HG02588 (cell line): ENCODE data around the gene MLLT10.

Experiments
- ATAC-seq: cut with Tn5 transposase; IDR thresholded peaks from one replicate; pipeline ENCODE4 v1.9.1; 2021; ENCODE audit warnings: mild to moderate bottlenecking, moderate library complexity; ENCODE audit not compliant: unreplicated experiment

Gene MLLT10

DNA sequence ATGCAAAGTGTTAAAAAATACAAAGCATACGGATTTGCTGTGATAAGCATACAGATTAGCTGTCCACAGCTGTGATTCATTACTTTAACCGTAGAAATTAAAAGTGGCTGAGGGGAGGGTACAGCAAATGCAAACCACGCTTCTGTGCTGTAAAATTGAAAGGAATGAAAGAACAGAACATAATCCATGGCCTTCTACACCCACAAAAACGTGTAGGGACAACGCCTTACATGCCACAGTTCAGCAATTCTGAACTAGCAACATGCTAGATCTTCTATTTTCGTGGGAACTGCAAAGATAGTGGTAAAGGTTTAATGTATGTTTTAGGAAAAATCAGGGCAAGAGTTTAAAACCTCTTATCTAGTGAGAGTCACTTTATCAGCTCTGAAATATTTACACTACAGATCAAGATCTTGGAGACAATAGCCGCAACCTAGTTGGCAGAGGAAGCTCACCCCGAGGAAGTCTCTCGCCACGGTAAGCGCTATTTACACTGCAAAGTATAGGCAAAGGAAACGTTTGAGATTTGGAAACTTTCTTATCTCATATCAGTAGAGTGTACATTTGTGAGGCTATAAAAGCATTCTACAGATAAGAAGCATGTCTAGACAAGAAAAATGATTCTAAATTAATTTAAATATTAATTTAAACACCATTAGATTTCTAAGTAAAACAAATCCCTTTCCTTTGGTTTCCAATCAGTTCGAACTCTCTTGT, 193.6 kb downstream of the MLLT10 start:
- no peak for ATAC-seq

DNA sequence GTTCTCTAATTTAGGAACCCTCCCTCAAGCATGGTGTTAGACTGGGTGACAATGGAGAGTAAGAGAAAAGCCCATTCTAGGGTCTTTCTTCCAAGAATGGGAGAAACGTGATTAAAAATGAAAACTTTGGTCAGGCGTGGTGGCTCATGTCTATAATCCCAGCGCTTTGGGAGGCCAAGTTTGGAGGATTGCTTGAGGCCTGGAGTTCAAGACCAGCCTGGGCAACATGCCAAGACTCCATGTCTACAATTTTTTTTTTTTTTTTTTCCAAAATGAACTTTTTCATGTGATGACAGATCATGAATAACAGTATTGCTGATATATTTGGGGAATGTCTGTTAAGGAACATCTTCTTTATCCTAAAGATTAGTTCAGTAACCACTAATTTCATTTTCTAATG, 194.6 kb downstream of the MLLT10 start:
- no peak for ATAC-seq

DNA sequence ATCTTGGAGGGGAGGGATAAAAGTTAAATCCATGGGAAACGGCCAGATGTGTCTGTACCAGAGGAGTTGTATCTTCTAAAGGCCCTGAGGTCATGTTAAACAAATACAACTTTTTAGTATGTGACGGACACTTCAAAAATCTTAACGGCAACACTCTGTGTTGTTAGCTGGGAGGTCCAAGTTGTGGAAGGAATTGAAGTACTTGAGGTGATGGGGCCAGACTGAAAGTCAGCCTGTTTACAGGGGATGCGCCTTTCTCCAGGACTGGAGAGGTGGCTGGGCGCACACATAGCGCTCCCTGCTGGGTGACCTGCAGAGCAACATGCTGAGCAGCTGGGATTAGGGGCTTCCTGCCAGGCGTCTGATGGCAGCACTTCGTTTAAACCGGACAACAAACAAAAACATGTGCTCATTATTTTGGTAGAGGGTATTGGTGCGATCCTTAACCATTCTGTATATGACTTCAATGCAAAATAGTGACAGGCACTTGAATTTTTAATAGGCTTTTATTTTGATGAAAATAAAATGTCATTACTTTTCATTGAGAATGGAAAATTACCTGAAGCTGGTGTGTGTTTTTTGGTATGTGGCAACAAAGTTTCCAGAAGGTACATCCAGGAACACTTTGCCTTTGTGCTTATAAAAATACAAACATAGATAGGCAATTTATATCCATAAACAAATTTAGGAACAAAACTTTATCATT, 198.2 kb downstream of the MLLT10 start:
- ATAC-seq, result peak; percentile 65

DNA sequence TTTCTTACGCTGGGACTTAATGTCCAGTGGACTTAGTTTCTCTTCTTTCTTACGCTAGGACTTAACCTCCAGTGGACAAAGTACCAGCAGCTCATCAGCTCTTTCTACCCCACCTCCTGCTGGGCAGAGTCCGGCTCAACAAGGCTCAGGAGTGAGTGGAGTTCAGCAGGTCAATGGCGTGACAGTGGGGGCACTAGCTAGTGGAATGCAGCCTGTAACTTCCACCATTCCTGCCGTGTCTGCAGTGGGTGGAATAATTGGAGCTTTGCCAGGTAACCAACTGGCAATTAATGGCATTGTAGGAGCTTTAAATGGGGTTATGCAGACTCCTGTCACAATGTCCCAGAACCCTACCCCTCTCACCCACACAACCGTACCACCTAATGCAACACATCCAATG, 199.7 kb downstream of the MLLT10 start:
- no peak for ATAC-seq

DNA sequence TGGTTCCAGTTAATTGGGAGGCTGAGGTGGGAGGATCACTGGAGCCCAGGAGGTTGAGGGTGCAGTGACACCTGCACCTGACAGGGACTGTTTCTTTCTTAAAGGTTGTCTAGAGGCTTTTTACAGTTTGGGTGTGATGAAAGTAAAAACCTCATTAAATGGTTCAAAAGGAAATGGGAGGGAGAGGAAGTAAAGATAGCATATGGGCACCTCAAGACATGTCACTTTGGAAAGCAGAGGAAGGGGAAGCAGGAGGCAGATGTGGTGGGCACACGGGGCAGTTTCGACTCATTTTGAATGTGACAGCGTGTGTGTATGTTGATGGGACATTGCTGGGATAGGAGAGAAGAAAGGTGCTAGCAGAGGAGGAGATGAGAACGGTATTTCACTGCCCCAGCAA, 203.1 kb downstream of the MLLT10 start:
- no peak for ATAC-seq

DNA sequence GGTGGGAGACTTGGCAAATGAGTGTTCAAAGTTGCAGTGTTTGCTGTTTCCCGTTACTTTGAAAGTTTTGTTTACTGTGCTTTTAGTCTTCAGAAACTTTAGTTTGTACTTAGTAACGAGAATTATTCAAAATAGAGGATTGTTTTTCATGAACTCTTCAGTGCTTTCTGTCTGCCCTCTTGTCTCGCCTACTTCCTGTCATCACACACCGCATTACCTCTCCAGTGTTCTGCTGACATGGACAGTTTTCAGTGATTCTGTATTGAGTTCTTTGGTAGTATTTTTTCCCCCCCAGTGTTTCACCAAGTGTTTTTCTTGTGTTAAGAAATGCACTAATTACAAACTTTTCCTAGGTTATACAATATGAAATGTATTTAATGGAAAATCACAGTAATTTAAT, 207.0 kb downstream of the MLLT10 start:
- no peak for ATAC-seq

DNA sequence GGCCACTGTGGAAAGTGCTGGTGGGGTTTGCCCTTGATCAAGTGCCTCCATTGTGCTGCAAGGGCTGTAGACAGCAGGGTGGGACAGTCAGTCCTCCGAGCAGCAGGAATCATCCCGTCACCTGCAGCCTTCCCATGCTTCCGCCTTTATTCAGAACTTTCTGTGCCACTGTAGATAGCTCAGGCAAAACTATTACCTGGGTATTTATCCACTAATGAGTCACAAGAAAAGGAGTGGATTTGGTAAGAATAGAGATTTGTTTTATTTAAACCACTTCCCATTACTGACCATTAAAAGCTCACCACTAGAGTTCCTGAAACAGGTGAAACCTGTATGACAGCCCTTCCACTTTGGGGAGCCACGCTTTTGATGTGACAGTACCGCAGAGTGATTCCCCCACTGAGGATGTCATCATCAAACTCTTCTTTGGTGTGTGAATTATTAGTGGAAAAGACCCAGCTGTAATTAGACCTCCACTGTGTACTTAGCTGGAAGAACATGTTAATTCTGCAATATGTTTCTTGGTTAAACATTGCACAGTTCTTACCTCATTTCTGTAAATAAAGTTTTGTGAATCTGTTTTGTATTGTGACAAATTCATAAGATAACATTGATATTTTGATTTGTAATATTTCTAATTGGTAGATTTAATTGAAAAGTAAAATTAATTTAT, 208.8 kb downstream of the MLLT10 start:
- ATAC-seq, result no peak

DNA sequence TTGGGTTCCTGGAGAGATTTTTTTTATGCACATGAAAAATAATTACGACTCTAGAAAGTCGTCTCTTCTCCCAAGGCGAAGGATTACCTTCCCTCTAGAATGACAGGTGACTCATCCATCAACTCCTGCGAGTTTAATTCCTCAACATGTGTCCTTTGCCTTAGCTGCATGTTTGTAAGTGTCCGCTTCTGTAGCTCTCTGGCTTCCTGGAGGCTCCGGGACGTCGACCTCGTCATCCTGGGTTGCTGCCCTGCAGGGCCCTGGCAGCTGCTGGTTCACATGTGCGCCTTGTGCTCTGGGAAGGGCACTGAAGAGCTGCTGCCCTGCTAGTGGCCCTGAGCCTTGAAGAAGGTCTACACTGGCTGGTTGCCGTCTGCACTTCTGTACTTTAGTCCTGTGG, 210.2 kb downstream of the MLLT10 start:
- no peak for ATAC-seq

DNA sequence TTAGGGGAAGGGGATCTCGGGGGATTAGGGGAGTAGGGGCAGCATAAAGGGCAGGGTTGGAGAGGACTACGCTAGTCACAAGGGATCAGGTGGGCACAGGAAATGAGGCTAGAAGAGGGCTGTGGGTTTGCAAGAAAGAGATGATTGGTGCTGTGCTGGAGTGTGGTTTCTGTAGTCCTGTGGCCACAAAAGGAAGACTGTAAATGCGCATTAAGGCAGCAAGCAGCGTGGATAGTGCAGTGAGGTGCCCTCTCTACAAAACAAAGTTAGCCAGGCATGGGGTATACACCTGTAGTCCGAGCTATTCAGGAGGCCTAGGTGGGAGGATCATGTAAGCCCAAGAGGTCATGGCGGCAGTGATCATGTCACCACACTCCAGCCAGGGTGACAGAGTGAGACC, 212.1 kb downstream of the MLLT10 start:
- no peak for ATAC-seq

DNA sequence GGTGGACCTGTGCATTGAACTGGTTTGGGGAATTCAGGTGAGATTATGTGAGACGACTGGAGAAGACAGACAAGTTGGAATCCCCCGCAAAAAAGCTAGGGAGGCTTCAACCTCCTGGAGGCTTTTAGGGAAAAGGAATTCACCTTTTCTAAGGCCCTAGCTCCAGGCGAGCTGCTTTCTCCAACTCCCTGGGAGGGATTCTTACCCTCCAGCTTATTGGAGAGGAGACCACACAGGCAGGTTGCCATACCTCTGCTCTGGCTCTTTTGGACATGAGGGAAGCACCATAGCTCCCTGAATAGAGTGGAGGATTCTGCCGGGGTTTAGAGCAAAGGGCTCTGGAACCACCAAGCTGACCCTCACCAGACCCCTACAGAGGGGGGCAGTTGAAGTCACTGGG, 213.8 kb downstream of the MLLT10 start:
- ATAC-seq, result no peak

DNA sequence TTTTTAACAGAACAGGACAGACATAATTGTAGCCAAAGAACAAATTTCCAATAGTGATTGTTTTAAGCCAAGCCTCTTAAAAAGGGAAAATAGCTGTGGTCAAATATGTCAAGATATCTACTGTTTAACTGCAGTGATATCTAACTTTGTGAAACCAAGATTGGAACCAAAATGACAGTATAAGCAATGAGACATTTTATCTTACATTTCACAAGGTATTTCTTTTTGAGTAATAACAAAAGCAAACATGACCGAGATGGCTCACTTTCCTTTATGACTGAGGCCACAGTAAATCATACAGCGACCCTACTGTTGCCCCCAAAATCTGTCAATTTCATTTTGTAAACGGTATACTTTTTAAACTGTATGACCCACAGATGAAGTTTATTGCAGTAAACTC, 215.8 kb downstream of the MLLT10 start:
- no peak for ATAC-seq

DNA sequence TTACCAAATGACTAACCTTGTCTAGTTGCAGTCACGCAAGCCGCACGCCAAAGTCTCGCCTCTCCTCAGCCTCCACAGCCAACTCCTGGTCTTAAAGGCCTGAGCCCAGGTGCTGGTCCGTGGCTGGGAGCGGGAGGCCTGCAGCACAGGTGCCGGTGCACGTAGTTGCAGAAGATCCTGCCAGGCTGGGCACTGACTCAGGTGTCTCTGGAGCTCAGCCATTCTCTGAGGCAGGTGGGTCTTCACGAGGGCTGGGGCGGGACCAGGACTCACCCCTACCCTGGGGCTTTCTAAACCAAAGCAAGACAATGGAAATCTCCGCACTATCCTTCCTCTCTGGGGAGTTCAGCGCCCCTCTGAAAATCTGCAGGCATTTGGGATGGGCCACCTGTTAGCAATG, 216.4 kb downstream of the MLLT10 start:
- no peak for ATAC-seq

DNA sequence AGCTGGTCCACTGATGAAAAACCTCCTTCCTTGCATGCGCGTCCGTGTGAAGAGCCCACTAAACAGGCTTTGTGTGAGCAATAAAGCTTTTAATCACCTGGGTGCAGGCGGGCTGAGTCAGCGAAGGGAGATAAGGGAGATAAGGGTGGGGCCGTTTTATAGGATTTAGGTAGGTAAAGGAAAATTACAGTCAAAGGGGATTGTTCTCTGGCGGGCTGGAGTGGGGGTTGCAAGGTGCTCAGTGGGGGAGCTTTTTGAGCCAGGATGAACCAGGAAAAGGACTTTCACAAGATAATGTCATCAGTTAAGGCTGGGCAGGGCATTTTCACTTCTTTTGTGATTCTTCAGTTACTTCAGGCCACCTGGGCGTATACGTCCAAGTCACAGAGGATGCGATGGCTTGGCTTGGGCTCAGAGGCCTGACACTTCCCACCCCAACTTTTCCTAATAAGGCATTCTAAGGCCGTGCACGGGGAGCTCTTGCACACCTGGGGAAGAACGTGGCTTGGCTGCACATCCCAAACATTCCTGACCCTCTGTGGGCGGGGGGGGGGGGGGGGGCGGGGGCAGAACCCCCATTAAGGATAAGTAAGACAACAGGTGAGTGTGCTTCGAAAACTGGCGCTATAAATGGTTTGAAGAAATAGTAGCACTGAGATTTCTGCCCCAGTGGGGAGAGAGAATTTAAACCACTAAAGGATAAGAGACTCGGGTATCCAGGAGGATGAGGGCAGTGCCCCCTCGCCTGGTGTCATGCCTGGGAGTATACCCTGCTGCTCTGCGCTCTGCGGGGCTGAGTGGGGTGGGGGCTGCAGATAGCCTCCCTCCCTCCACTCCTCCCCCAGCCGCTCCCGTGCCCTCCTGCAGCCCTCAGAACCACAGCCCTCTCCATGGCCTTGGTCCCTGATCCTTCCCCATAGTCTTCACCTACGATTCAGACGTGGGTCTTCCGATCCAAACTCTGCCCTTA, 217.6 kb downstream of the MLLT10 start:
- no peak for ATAC-seq

DNA sequence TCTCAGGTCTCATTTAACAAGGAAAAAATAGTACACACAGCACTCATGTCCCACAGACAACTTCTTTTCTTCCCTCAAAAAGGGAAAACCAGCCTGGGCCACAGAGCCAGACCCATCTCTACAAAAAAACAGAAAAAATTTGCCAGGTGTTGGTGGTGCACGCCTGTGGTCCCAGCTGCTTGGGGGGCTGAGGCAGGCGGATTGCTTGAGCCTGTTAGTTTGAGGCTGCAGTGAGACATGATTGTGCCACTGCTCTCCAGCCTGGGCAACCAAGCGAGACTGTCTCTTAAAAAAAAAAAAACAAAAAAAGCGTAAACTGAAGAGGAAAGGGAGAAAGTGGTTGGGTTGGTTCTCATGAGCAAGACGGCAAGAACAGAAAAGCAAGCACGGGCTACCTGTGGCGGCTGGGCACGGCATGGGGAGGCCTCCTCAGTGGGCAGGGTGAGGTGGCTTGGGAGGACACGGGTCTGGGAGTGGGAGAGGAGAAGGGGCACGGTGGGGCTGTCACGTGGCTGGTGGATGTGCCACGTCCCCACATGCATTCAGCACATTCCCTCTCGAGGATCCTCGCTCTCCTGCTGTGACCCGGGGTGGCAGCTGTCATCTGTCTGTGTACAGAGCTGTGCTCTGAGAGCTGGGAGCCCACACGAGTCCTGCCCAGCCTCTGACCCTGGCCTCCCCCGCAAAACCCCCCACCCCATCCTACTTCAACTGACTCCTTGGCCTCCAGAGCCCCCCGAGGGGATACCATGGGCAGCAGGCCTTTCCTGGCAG, 219.7 kb downstream of the MLLT10 start:
- ATAC-seq, result no peak

DNA sequence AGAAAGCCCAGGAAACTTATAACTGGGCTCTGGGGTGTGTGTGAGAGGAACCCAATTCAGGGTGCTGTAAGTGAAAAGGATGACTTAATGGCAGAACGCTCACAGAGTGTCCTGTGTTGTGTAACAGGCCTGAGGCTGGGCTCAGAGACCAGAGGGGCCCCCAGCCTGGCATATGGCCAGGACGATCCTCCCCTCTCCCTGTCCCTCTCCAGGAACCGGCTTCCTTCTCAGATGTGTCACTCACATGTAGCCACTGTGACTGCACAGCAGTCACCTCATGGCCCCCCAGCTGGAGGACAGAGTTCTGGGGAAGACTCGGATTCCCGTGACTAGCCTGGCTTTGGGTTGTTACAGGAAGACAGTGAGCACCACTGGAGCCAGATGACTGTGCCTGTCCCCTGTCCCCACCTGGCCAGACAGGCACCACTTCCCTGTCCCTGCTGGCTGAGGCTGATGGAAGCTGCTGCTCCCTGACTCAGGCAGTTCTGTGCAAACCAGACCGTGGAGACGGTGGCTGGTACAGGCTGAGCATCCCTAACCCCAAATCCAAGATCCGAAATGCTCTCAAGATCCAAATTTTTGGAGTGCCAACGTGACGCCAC, 220.5 kb downstream of the MLLT10 start:
- ATAC-seq, result no peak

DNA sequence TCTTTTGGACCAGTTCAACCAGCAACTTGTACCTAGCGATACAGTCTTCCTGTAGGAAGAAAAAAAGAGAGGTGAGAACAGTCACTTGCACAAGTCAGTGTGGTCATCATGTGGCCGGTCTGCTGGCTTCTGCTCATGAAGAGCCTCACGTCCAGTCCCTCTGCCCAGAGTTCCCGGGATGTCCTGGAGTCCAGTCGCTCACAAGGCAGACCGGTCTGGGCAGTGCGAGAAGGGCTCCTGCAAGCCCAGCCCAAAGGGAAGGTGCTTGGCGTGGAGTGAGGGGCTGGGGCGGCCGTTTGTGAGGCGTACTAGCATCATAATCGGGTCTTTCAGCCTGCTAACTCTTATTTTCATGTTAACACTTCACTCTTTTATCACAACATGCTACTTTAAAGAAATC, 222.7 kb downstream of the MLLT10 start:
- no peak for ATAC-seq

DNA sequence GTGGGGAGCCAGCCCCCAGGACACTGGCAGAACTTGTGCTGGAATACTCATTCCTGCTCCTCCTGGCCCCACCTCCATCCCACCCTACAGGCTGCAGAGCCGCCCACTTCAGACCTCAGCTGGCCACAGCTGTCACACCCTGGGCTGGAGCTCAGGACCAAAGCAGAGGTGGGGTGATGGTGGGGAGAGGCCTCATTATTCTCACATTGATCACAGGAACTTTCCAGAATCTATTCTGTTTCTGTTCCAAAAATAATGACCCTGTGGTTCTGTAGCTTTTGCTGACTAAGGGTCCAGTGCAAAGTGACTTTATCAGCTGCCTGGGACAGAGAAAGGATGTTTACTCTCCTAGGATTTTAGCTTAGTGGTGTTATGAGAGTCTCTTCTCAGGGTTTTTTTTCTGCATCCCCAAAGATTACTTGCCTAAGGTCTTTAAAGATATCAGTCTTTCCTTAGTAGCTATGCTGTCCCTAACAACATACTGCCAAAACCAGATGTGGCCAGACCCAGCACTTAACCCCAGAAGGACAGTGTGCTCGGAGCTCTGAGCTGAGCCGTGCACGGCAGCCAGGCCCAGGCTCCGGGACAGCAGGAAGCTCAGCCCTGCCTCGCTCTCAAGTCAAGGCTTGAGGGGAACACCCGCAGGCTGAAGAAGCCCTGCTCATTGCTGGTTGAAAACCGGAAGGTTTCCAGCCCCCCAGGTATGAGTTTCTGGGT, 223.3 kb downstream of the MLLT10 start:
- no peak for ATAC-seq

DNA sequence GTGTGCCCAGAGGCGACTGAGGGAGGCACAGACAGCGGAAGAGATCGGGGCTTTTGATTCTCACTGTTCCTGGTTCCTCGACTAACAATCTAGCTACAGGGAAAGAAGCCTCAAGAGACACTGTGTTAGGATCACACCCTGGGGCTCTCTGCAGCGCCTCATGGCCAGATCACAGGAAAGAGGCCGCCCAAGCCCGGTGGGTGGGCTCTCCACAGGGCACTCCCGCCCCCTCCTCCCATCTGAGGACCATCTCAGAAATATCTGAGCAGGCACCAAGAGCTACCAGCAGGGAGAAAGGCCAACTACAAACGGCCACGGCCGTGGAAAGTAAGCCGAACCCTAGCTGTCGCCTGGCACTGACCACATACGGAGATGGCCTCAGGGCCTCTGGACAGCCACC, 224.2 kb downstream of the MLLT10 start:
- ATAC-seq, result no peak

DNA sequence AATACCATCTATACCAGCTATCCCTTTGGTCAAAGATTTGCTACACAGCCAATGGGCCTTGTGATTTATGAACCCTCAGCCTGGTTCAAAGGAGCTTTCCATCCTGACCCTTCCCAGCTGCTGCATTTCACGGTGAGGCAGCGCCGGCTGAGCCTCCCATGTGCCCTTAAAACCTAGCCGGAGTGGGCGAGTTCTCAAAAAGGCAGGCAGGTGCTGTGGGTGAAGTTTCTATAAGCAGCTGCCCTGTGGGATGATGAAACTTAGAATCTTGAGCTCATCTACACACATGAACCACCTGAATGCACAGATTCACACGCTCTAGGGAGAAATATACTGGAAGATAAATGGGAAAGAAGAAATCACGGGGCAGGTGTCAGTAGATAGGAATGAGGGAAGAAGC, 224.7 kb downstream of the MLLT10 start:
- ATAC-seq, result no peak
